GM23248 (cell line): ENCODE measurements around the gene MT1B. TPM values are rescaled to one million over a fixed set of nuclear protein-coding genes. Genes with fewer than 3 reads are reported as not detected.
A peak's percentile ranks its signal among the peaks of the same experiment; 100 is the strongest.

ENCODE experiments used
- DNase-seq: peaks from one replicate; pipeline ENCODE4 v3.0.0-alpha.2; 2015
- H2AFZ ChIP-seq: fragments of 200-600 bp; sonication (generic); 2 replicates; pipeline ENCODE4 v1.6.1; 2016; ENCODE audit warnings: antibody characterized with exemption
- H3F3A ChIP-seq: fragments of 200-600 bp; sonication (generic); 2 replicates; pipeline ENCODE4 v1.6.1; 2016; ENCODE audit warnings: mild to moderate bottlenecking, antibody characterized with exemption, mixed run types; ENCODE audit not compliant: insufficient read depth
- H3K27ac ChIP-seq: fragments of 200-600 bp; sonication (generic); 2 replicates; pipeline ENCODE4 v1.5.1; 2016; ENCODE audit warnings: mild to moderate bottlenecking
- H3K27me3 ChIP-seq: fragments of 200-600 bp; sonication (generic); replicated peaks from 2 replicates; pipeline ENCODE4 v1.6.1; 2016; ENCODE audit warnings: mild to moderate bottlenecking; ENCODE audit not compliant: insufficient read depth
- H3K36me3 ChIP-seq: fragments of 200-600 bp; sonication (generic); 2 replicates; pipeline ENCODE4 v1.6.1; 2016; ENCODE audit warnings: low read depth, mild to moderate bottlenecking
- H3K4me1 ChIP-seq: fragments of 200-600 bp; sonication (generic); 2 replicates; pipeline ENCODE4 v1.6.1; 2016; ENCODE audit warnings: mild to moderate bottlenecking; ENCODE audit not compliant: insufficient read depth
- H3K4me2 ChIP-seq: fragments of 200-600 bp; sonication (generic); one replicate; pipeline ENCODE4 v1.6.1; 2016; ENCODE audit warnings: mild to moderate bottlenecking; ENCODE audit not compliant: unreplicated experiment
- H3K4me3 ChIP-seq: fragments of 200-600 bp; sonication (generic); 2 replicates; pipeline ENCODE4 v1.5.1; 2016; ENCODE audit warnings: mild to moderate bottlenecking
- H3K79me2 ChIP-seq: fragments of 200-600 bp; sonication (generic); 2 replicates; pipeline ENCODE4 v1.6.1; 2016; ENCODE audit warnings: mild to moderate bottlenecking; ENCODE audit not compliant: insufficient read depth
- H3K9ac ChIP-seq: fragments of 200-600 bp; sonication (generic); 2 replicates; pipeline ENCODE4 v1.6.1; 2016; ENCODE audit warnings: mild to moderate bottlenecking
- H3K9me2 ChIP-seq: fragments of 200-600 bp; sonication (generic); 2 replicates; pipeline ENCODE4 v1.6.1; 2016; ENCODE audit warnings: mixed run types, mild to moderate bottlenecking, moderate library complexity; ENCODE audit not compliant: insufficient read depth
- H3K9me3 ChIP-seq: fragments of 200-600 bp; sonication (generic); one replicate; pipeline ENCODE4 v1.6.1; 2017; ENCODE audit warnings: low read depth
- H4K20me1 ChIP-seq: fragments of 200-600 bp; sonication (generic); 2 replicates; pipeline ENCODE4 v1.6.0; 2016; ENCODE audit not compliant: insufficient read depth
- EZH2 ChIP-seq: fragments of 200-600 bp; sonication (generic); IDR thresholded peaks from 2 replicates; pipeline ENCODE4 v1.6.1; 2018; ENCODE audit warnings: antibody characterized with exemption, mild to moderate bottlenecking; ENCODE audit not compliant: insufficient read depth, poor library complexity, severe bottlenecking
- EZH2phosphoT487 ChIP-seq: fragments of 200-600 bp; sonication (generic); IDR thresholded peaks from 2 replicates; pipeline ENCODE4 v1.6.1; 2018; ENCODE audit warnings: antibody characterized with exemption, moderate library complexity, mild to moderate bottlenecking, low read depth; ENCODE audit not compliant: insufficient read depth
- WGBS, 2 experiments: methylation state at CpG; one replicate each; pipeline ENCODE4 v1.1.6; 2015 to 2017; ENCODE audit warnings: low lambda C conversion rate in 2 of 2, low coverage in 1 of 2; ENCODE audit errors: missing lambda C conversion rate in 2 of 2; 5-methylcytosine and 5-hydroxymethylcytosine counted together
- in situ Hi-C: fragments of 300-500 bp; cut with MboI; formaldehyde crosslinking; loops from 2 replicates; pipeline ENCODE4 v1.15.0; 2020
- polyA plus RNA-seq: library from polyadenylated mRNA; unstranded; fragments of >200 nt; fragmentation: Nextera tagmentation; extraction: Ambion mirVana; gene quantifications from 2 replicates; pipeline ENCODE4 v1.2.1, GENCODE V29; 2016
- total RNA-seq: library from RNA; depleted of rRNA; stranded (reverse); fragments of >200 nt; shearing (Covaris generic); gene quantifications from 2 replicates; pipeline ENCODE4 v1.2.3, GENCODE V29; 2014

Gene MT1B
- total and polyA plus RNA-seq, 2 experiments from 2014 or later = not detected

GRCh38 chr16:56632156-56632847 is 19.4 kb upstream of the MT1B start, which contains the start of gene MT1M:
TSS of gene MT1M (plus strand) at chr16:56632659. CDS start at chr16:56632732, 73 bp downstream.
- Histone ChIP-seq H3K27me3 (no peaks in the 10 kb centered on the region), H3F3A (0 out of 2 replicates have a peak, but pooled peaks cover 21% of the 10 kb centered on the region), H3K4me3 (peak within 1 kb of the TSS; percentile 70), H3K36me3 (no peaks in the 10 kb centered on the region), H3K79me2 (no peaks in the 10 kb centered on the region), H3K27ac (no peak within 1 kb of the TSS), H3K4me2 (peak within 1 kb of the TSS; percentile 84), H3K9me3 (no peaks in the 10 kb centered on the region), H3K9me2 (no peaks in the 10 kb centered on the region), H3K9ac (peak within 1 kb of the TSS; percentile 69), H2AFZ (peak within 1 kb of the TSS; percentile 91), H3K4me1 (no peaks in the 10 kb centered on the region), H4K20me1 (no peaks in the 10 kb centered on the region)
- peak; percentile 75 for DNase-seq
- 1 to 2% methylated on average over 35 to 47 of the region's 61 CpGs for WGBS, 2 experiments
- TF ChIP-seq EZH2phosphoT487 (no peak), EZH2 (no peak)
- in situ Hi-C loops = no loop called here

- no peaks in the 10 kb centered on the region for H3K36me3 ChIP-seq
- in situ Hi-C loops = no loop called here
- H3K27me3 ChIP-seq = no peaks in the 10 kb centered on the region
- peak overlapping the region; percentile 70 for H3K4me3 ChIP-seq
- DNase-seq = no peak
- peak overlapping the region; percentile 84 for H3K4me2 ChIP-seq
- no peak overlapping the region for H3K27ac ChIP-seq
- TF ChIP-seq EZH2phosphoT487 (no peak), EZH2 (no peak)
- H3F3A ChIP-seq = 0 out of 2 replicates have a peak, but pooled peaks cover 17% of the 10 kb centered on the region
- 52 to 64% methylated on average over 6 of the region's 6 CpGs for WGBS, 2 experiments
- no peaks in the 10 kb centered on the region for H4K20me1 ChIP-seq
- no peaks in the 10 kb centered on the region for H3K9me2 ChIP-seq
- H3K9ac ChIP-seq = peak overlapping the region; percentile 69
- no peaks in the 10 kb centered on the region for H3K4me1 ChIP-seq
- peak overlapping the region; percentile 91 for H2AFZ ChIP-seq
- H3K79me2 ChIP-seq = no peaks in the 10 kb centered on the region
- no peaks in the 10 kb centered on the region for H3K9me3 ChIP-seq
These were observed 18.8 kb upstream of the MT1B start for GRCh38 chr16:56632848-56633365.

GRCh38 chr16:56633535-56633934 is 18.2 kb upstream of the MT1B start:
- Histone ChIP-seq H3F3A (0 out of 2 replicates have a peak, but pooled peaks cover 15% of the 10 kb centered on the region), H3K4me3 (no peak overlapping the region), H3K36me3 (no peaks in the 10 kb centered on the region), H2AFZ (no peak overlapping the region), H3K4me2 (no peak overlapping the region), H4K20me1 (no peaks in the 10 kb centered on the region), H3K9me2 (no peaks in the 10 kb centered on the region), H3K4me1 (no peaks in the 10 kb centered on the region), H3K27me3 (no peaks in the 10 kb centered on the region), H3K27ac (no peak overlapping the region), H3K9me3 (no peaks in the 10 kb centered on the region), H3K9ac (no peak overlapping the region), H3K79me2 (no peaks in the 10 kb centered on the region)
- DNase-seq = no peak
- in situ Hi-C loops = no loop called here
- 74 to 84% methylated on average over 7 of the region's 7 CpGs for WGBS, 2 experiments
- TF ChIP-seq EZH2 = no peak

- Histone ChIP-seq H3K27ac (no peak overlapping the region), H3K4me2 (no peak overlapping the region), H3K27me3 (no peaks in the 10 kb centered on the region), H3K36me3 (no peaks in the 10 kb centered on the region), H3K9me2 (no peaks in the 10 kb centered on the region), H3K9ac (no peak overlapping the region), H3K4me3 (no peak overlapping the region), H2AFZ (no peak overlapping the region), H4K20me1 (no peaks in the 10 kb centered on the region), H3F3A (0 out of 2 replicates have a peak, but pooled peaks cover 8% of the 10 kb centered on the region), H3K9me3 (no peaks in the 10 kb centered on the region), H3K4me1 (no peaks in the 10 kb centered on the region), H3K79me2 (no peaks in the 10 kb centered on the region)
- WGBS, 2 experiments = 92 to 93% methylated on average over 45 to 47 of the region's 47 CpGs
- no peak for TF ChIP-seq EZH2phosphoT487
- no peak for TF ChIP-seq EZH2
- DNase-seq = no peak
- in situ Hi-C loops = no loop called here
These were observed 16.8 kb upstream of the MT1B start for GRCh38 chr16:56634715-56635440.
